Stomach (tissue), 4 donors: Measurements from ENCODE around the gene FOXA2.
"Not testable (repeated sequence)": the region's sequence is repeated elsewhere in the genome, so short reads cannot be mapped to it uniquely, and the experiment has no call there.

Experiments
- CTCF ChIP-seq, 7 experiments: fragments of 450-650 bp in 4 of 7; fragments of 200-600 bp in 3 of 7; sonication (generic) in 3 of 7; IDR thresholded peaks; one replicate each; pipeline ENCODE4 v1.5.1; 2016 to 2019; ENCODE audit warnings: antibody characterized with exemption in 7 of 7, control low read depth in 2 of 7, mild to moderate bottlenecking in 1 of 7
- EP300 ChIP-seq: sonication (generic); formaldehyde crosslinking; IDR thresholded peaks from one replicate; pipeline ENCODE4 v1.6.1; 2017; ENCODE audit warnings: antibody characterized with exemption

GRCh38 chr20:22599258-22599657 lies 14.9 kb upstream of the FOXA2 start:
- not testable (repeated sequence) for TF ChIP-seq CTCF (IDR thresholded peaks at IDR 0.05); EP300
